Measurements from ENCODE around the gene HES7. TPM values are rescaled to one million over a fixed set of nuclear protein-coding genes. Genes with fewer than 3 reads are reported as not detected.
A peak's percentile ranks its signal among the peaks of the same experiment; 100 is the strongest.

HES7 gene
- total RNA-seq, 1 experiment from 2014 or later: 0.61 TPM

GRCh38 chr17:8138374-8138671 is 14.4 kb upstream of the HES7 start:
- Histone ChIP-seq H3K4me3 (replicated peaks in 1 of 2; ENCODE audit: low read depth in 1 of 2, low read length in 2 of 2) (peak overlapping the region in 1 of 2 experiments; percentile 33; a peak in 2 of 4 replicates), H2AFZ (ENCODE audit: low read depth, low read length, poor library complexity, severe bottlenecking) (peak overlapping the region; percentile 29), H3K27ac (ENCODE audit: low read depth, low read length) (peak overlapping the region; percentile 16), H4K20me1 (ENCODE audit: insufficient read depth) (0 out of 2 replicates have a peak, but pooled peaks cover 6% of the 10 kb centered on the region), H3K4me1 (ENCODE audit: control insufficient read depth in 1 of 2, insufficient read depth in 2 of 2, low read length in 2 of 2) (peaks cover 32 to 66% of the 10 kb centered on the region in 2 experiments), H3K9ac (ENCODE audit: low read length) (peak overlapping the region; percentile 44; the same call in 1 of the 2 replicates), H3K9me2 (ENCODE audit: insufficient read depth) (no peaks in the 10 kb centered on the region), H3K9me3 (ENCODE audit: control insufficient read depth in 1 of 2, insufficient read depth in 1 of 2, low read depth in 1 of 2, low read length in 2 of 2) (no peaks in the 10 kb centered on the region), H3K4me2 (ENCODE audit: low read length) (peak overlapping the region; percentile 77), H3K27me3 (ENCODE audit: insufficient read depth, low read length) (no peaks in the 10 kb centered on the region), H3K36me3 (ENCODE audit: control insufficient read depth in 1 of 2, insufficient read depth in 2 of 2, low read length in 2 of 2) (peaks cover 4 to 21% of the 10 kb centered on the region in 2 experiments), H3K79me2 (ENCODE audit: insufficient read depth, low read length) (no peaks in the 10 kb centered on the region)
- DNase-seq (ENCODE audit: low read depth, low spot score): no peak
- ChIA-PET CTCF (interaction anchor here (1.2 to 2.8 kb wide), 4 partner anchors 11 to 64 kb away, joined by 3 to 13 read pairs (median 6); partner anchors contain the start of gene BORCS6), RAD21 (ENCODE audit: low non-redundant PET in 1 of 2, low total read pairs in 2 of 2, uncharacterized antibody in 2 of 2, unreplicated experiment in 2 of 2) (no interaction called here), POLR2A (interaction anchor here (2.2 to 3.7 kb wide), 2 partner anchors 14 to 35 kb away, joined by 6 to 25 read pairs; partner anchors contain the start of gene PER1)
- intact Hi-C loops (cut with micrococcal nuclease): loop anchor here (2.0 to 5.0 kb wide), 3 partner anchors 18 to 84 kb away; no protein-coding TSS in a partner anchor
- BruUV-seq (replicated peaks): no TSS peak
- TF ChIP-seq, protein P1, sequence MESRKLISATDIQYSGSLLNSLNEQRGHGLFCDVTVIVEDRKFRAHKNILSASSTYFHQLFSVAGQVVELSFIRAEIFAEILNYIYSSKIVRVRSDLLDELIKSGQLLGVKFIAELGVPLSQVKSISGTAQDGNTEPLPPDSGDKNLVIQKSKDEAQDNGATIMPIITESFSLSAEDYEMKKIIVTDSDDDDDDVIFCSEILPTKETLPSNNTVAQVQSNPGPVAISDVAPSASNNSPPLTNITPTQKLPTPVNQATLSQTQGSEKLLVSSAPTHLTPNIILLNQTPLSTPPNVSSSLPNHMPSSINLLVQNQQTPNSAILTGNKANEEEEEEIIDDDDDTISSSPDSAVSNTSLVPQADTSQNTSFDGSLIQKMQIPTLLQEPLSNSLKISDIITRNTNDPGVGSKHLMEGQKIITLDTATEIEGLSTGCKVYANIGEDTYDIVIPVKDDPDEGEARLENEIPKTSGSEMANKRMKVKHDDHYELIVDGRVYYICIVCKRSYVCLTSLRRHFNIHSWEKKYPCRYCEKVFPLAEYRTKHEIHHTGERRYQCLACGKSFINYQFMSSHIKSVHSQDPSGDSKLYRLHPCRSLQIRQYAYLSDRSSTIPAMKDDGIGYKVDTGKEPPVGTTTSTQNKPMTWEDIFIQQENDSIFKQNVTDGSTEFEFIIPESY (IDR thresholded peaks at IDR 0.05; ENCODE audit: extremely low read depth, insufficient replicate concordance, low read length): no peak
- no peak for TF ChIP-seq ELF1 (IDR thresholded peaks at IDR 0.05; ENCODE audit: borderline replicate concordance, low read depth)
- TF ChIP-seq FOSL1 (IDR thresholded peaks at IDR 0.05; ENCODE audit: low read depth): no peak
- no peak for TF ChIP-seq SP1 (IDR thresholded peaks at IDR 0.05; ENCODE audit: low read depth)
- TF ChIP-seq RAD21 (IDR thresholded peaks at IDR 0.05; ENCODE audit: low read depth): no peak
- no peak for ATAC-seq
